ENCODE results near the gene HSD17B1. TPM values are rescaled to one million over a fixed set of nuclear protein-coding genes. Genes with fewer than 3 reads are reported as not detected.

Gene HSD17B1
- total RNA-seq, 1 donor from 2014 or later: 0.64 TPM

DNA sequence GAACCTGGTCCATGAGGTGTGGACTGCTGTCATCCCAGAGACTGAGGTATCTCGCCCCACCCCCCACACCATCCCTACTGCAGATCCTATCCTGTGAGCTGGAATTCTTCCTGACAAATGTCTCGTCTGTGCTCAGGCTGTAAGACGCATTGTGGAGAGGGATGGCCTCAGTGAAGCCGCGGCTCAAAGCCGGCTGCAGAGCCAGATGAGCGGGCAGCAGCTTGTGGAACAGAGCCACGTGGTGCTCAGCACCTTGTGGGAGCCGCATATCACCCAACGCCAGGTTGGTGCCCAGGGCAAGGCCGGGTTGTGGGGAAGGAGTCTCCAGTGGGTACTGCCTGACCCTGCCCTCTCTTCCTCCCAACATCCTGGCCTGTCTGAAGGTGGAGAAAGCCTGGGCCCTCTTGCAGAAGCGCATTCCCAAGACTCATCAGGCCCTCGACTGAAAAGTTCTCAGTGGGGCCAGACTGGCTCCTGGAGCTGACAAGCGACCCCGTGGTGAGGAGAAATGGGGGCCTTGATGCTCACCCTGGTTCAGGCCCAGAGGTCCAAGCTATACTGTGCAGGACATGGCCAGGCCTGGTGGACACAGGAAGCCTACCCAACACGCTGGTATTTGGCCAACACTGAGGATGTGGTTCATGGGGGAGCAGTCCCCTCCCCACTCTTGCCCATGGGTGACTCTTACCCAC, 12.9 kb downstream of the HSD17B1 start:
- Mint-ChIP-seq H3K4me3 (ENCODE audit: unreplicated experiment) (no peak overlapping the region), H3K9me3 (ENCODE audit: unreplicated experiment) (no peaks in the 10 kb centered on the region), H3K4me1 (ENCODE audit: unreplicated experiment) (peaks cover 30% of the 10 kb centered on the region), H3K36me3 (ENCODE audit: low read depth, unreplicated experiment) (peaks cover 18% of the 10 kb centered on the region), H3K27ac (ENCODE audit: unreplicated experiment) (no peak overlapping the region), H3K27me3 (ENCODE audit: unreplicated experiment) (peaks cover 12% of the 10 kb centered on the region)
- no peak for DNase-seq (ENCODE audit: low spot score)
- TF ChIP-seq, protein P1, sequence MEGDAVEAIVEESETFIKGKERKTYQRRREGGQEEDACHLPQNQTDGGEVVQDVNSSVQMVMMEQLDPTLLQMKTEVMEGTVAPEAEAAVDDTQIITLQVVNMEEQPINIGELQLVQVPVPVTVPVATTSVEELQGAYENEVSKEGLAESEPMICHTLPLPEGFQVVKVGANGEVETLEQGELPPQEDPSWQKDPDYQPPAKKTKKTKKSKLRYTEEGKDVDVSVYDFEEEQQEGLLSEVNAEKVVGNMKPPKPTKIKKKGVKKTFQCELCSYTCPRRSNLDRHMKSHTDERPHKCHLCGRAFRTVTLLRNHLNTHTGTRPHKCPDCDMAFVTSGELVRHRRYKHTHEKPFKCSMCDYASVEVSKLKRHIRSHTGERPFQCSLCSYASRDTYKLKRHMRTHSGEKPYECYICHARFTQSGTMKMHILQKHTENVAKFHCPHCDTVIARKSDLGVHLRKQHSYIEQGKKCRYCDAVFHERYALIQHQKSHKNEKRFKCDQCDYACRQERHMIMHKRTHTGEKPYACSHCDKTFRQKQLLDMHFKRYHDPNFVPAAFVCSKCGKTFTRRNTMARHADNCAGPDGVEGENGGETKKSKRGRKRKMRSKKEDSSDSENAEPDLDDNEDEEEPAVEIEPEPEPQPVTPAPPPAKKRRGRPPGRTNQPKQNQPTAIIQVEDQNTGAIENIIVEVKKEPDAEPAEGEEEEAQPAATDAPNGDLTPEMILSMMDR (IDR thresholded peaks at IDR 0.05; ENCODE audit: unreplicated experiment): no peak

GRCh38 chr17:42566215-42566882, 13.6 kb downstream of the HSD17B1 start:
- Mint-ChIP-seq H3K36me3 (ENCODE audit: low read depth, unreplicated experiment) (peaks cover 24% of the 10 kb centered on the region), H3K4me3 (ENCODE audit: unreplicated experiment) (peak overlapping the region; percentile 96), H3K4me1 (ENCODE audit: unreplicated experiment) (peaks cover 28% of the 10 kb centered on the region), H3K27me3 (ENCODE audit: unreplicated experiment) (peaks cover 11% of the 10 kb centered on the region), H3K27ac (ENCODE audit: unreplicated experiment) (peak overlapping the region; percentile 24), H3K9me3 (ENCODE audit: unreplicated experiment) (no peaks in the 10 kb centered on the region)
- TF ChIP-seq, protein P1 (IDR thresholded peaks at IDR 0.05; ENCODE audit: unreplicated experiment): no peak
- no peak for DNase-seq (ENCODE audit: low spot score)

DNA sequence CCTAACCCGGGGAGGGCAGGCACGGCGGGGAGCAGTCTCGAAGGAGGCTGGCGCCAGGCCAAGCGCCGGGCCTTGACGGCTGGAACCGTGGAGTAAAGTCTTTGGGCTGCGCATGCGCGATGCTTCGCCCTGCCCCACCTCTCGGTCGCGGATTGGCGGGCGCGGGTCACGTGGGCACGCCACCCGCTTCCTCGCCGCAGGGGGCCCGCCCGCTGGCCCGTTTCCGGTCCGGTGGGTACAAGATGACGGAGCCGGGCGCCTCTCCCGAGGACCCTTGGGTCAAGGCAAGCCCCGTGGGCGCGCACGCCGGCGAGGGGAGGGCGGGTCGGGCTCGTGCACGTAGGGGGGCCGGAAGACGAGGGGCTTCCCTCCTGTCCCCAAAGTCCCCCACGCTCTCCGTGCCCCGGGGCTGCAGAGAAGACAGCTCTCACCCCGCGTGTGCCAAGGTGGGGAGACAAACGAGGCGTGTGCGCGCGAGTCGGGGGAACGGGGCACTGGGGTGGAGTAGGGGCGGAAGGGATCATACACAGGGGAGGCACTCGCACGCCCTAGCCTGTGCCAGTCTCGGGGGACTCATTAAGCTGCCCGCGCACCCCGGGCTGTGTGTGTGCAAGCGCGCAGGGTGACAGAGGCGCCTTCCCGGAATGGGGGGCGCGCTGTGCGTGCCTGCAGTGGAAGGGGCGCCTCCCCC, 14.3 kb downstream of the HSD17B1 start, which contains the start of gene MLX:
TSS of gene MLX (plus strand) at position 218 of the 691 bp plus-strand sequence. CDS start at position 243, 25 bp downstream.
- H3K9me3 Mint-ChIP-seq (ENCODE audit: unreplicated experiment): no peaks in the 10 kb centered on the region
- peaks cover 9% of the 10 kb centered on the region for H3K27me3 Mint-ChIP-seq (ENCODE audit: unreplicated experiment)
- peak within 1 kb of the TSS; percentile 91 for H3K27ac Mint-ChIP-seq (ENCODE audit: unreplicated experiment)
- DNase-seq (ENCODE audit: low spot score): peak; percentile 90
- peaks cover 30% of the 10 kb centered on the region for H3K36me3 Mint-ChIP-seq (ENCODE audit: low read depth, unreplicated experiment)
- TF ChIP-seq, protein P1 (IDR thresholded peaks at IDR 0.05; ENCODE audit: unreplicated experiment): no peak
- peak within 1 kb of the TSS; percentile 96 for H3K4me3 Mint-ChIP-seq (ENCODE audit: unreplicated experiment)
- H3K4me1 Mint-ChIP-seq (ENCODE audit: unreplicated experiment): peaks cover 25% of the 10 kb centered on the region

GRCh38 chr17:42568341-42569111, 15.8 kb downstream of the HSD17B1 start:
- peaks cover 7% of the 10 kb centered on the region for H3K27me3 Mint-ChIP-seq (ENCODE audit: unreplicated experiment)
- peak overlapping the region; percentile 7 for H3K4me3 Mint-ChIP-seq (ENCODE audit: unreplicated experiment)
- peaks cover 35% of the 10 kb centered on the region for H3K36me3 Mint-ChIP-seq (ENCODE audit: low read depth, unreplicated experiment)
- no peak overlapping the region for H3K27ac Mint-ChIP-seq (ENCODE audit: unreplicated experiment)
- no peaks in the 10 kb centered on the region for H3K9me3 Mint-ChIP-seq (ENCODE audit: unreplicated experiment)
- DNase-seq (ENCODE audit: low spot score): no peak
- TF ChIP-seq, protein P1 (IDR thresholded peaks at IDR 0.05; ENCODE audit: unreplicated experiment): no peak
- peaks cover 21% of the 10 kb centered on the region for H3K4me1 Mint-ChIP-seq (ENCODE audit: unreplicated experiment)
